ENCODE measurements around the gene IHH. TPM values are rescaled to one million over a fixed set of nuclear protein-coding genes. Genes with fewer than 3 reads are reported as not detected.

The IHH gene
- total and polyA plus RNA-seq, 9 of the 15 experiments (the other 6 are each of a cell fraction or from before 2014, with no cell fraction given) = 0.07 TPM; not detected in 8

DNA sequence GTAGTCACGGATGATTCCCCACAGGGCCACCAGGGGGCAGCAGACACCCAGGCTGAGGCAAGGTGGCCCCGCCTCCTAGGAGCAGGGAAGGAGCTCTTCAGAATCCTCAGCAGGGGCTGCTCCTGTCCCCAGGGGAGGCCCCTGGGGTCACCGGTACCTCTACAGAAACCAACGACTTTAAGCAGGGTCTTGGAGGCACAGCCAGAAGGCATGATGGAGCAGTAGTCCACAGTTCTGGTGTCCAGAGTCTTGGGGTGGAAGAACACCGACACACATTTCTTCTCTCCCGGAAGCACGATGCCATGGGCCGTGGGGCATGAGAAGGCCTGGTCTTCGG is 30.9 kb downstream of the IHH start (continued):
- TF ChIP-seq, protein P1, sequence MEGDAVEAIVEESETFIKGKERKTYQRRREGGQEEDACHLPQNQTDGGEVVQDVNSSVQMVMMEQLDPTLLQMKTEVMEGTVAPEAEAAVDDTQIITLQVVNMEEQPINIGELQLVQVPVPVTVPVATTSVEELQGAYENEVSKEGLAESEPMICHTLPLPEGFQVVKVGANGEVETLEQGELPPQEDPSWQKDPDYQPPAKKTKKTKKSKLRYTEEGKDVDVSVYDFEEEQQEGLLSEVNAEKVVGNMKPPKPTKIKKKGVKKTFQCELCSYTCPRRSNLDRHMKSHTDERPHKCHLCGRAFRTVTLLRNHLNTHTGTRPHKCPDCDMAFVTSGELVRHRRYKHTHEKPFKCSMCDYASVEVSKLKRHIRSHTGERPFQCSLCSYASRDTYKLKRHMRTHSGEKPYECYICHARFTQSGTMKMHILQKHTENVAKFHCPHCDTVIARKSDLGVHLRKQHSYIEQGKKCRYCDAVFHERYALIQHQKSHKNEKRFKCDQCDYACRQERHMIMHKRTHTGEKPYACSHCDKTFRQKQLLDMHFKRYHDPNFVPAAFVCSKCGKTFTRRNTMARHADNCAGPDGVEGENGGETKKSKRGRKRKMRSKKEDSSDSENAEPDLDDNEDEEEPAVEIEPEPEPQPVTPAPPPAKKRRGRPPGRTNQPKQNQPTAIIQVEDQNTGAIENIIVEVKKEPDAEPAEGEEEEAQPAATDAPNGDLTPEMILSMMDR (IDR thresholded peaks at IDR 0.05 in 2 of 3, conservative IDR thresholded peaks at IDR 0.05 in 1 of 3; ENCODE audit: insufficient read depth in 2 of 3, low read depth in 1 of 3, low read length in 3 of 3) = peak; percentile 85 to 87 (median 86)
- TF ChIP-seq, protein P2, sequence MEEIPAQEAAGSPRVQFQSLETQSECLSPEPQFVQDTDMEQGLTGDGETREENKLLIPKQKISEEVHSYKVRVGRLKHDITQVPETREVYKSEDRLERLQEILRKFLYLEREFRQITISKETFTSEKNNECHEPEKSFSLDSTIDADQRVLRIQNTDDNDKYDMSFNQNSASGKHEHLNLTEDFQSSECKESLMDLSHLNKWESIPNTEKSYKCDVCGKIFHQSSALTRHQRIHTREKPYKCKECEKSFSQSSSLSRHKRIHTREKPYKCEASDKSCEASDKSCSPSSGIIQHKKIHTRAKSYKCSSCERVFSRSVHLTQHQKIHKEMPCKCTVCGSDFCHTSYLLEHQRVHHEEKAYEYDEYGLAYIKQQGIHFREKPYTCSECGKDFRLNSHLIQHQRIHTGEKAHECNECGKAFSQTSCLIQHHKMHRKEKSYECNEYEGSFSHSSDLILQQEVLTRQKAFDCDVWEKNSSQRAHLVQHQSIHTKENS (CRISPR knock-in tag; IDR thresholded peaks at IDR 0.05) = no peak
- TF ChIP-seq CREM (IDR thresholded peaks at IDR 0.05; ENCODE audit: low read depth) (0 out of 2 replicates have a peak, but pooled peaks have one; percentile 10), SMAD4 (CRISPR knock-in tag; conservative IDR thresholded peaks at IDR 0.05) (no peak), GATA2 (CRISPR knock-in tag; IDR thresholded peaks at IDR 0.05) (no peak)
- TF ChIP-seq, protein P3, sequence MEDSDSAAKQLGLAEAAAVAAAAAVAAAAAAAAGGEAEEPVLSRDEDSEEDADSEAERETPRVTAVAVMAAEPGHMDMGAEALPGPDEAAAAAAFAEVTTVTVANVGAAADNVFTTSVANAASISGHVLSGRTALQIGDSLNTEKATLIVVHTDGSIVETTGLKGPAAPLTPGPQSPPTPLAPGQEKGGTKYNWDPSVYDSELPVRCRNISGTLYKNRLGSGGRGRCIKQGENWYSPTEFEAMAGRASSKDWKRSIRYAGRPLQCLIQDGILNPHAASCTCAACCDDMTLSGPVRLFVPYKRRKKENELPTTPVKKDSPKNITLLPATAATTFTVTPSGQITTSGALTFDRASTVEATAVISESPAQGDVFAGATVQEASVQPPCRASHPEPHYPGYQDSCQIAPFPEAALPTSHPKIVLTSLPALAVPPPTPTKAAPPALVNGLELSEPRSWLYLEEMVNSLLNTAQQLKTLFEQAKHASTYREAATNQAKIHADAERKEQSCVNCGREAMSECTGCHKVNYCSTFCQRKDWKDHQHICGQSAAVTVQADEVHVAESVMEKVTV (CRISPR knock-in tag; IDR thresholded peaks at IDR 0.05) = peak; percentile 59
- TF ChIP-seq, protein P4, sequence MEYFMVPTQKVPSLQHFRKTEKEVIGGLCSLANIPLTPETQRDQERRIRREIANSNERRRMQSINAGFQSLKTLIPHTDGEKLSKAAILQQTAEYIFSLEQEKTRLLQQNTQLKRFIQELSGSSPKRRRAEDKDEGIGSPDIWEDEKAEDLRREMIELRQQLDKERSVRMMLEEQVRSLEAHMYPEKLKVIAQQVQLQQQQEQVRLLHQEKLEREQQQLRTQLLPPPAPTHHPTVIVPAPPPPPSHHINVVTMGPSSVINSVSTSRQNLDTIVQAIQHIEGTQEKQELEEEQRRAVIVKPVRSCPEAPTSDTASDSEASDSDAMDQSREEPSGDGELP (CRISPR knock-in tag; IDR thresholded peaks at IDR 0.05; ENCODE audit: borderline replicate concordance) = 0 out of 2 replicates have a peak, but pooled peaks have one; percentile 25
- TF ChIP-seq, protein P5, sequence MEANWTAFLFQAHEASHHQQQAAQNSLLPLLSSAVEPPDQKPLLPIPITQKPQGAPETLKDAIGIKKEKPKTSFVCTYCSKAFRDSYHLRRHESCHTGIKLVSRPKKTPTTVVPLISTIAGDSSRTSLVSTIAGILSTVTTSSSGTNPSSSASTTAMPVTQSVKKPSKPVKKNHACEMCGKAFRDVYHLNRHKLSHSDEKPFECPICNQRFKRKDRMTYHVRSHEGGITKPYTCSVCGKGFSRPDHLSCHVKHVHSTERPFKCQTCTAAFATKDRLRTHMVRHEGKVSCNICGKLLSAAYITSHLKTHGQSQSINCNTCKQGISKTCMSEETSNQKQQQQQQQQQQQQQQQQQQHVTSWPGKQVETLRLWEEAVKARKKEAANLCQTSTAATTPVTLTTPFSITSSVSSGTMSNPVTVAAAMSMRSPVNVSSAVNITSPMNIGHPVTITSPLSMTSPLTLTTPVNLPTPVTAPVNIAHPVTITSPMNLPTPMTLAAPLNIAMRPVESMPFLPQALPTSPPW (CRISPR knock-in tag; IDR thresholded peaks at IDR 0.05) = peak; percentile 51
- TF ChIP-seq, protein P6, sequence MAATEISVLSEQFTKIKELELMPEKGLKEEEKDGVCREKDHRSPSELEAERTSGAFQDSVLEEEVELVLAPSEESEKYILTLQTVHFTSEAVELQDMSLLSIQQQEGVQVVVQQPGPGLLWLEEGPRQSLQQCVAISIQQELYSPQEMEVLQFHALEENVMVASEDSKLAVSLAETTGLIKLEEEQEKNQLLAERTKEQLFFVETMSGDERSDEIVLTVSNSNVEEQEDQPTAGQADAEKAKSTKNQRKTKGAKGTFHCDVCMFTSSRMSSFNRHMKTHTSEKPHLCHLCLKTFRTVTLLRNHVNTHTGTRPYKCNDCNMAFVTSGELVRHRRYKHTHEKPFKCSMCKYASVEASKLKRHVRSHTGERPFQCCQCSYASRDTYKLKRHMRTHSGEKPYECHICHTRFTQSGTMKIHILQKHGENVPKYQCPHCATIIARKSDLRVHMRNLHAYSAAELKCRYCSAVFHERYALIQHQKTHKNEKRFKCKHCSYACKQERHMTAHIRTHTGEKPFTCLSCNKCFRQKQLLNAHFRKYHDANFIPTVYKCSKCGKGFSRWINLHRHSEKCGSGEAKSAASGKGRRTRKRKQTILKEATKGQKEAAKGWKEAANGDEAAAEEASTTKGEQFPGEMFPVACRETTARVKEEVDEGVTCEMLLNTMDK (IDR thresholded peaks at IDR 0.05; ENCODE audit: borderline replicate concordance, insufficient read depth, low read depth, low read length, poor library complexity, severe bottlenecking) = peak; percentile 36
